Choroid plexus epithelial cell (primary cell): Measurements from ENCODE around the gene PAX9.
A peak's percentile ranks its signal among the peaks of the same experiment; 100 is the strongest.

Experiments
- DNase-seq: peaks from one replicate; pipeline ENCODE4 v3.0.0-alpha.2; 2010; ENCODE audit warnings: low read depth
- H3K4me3 ChIP-seq: 2 replicates; pipeline ENCODE4 v1.5.1; 2011; ENCODE audit warnings: low read depth, mild to moderate bottlenecking, control low read depth, low read length, moderate library complexity
- TF ChIP-seq, protein P1 (sequence below): conservative IDR thresholded peaks from 2 replicates; pipeline ENCODE4 v1.5.1; 2011; ENCODE audit warnings: low read depth, mild to moderate bottlenecking, control low read depth, inconsistent platforms, low read length, moderate library complexity

The PAX9 gene

DNA sequence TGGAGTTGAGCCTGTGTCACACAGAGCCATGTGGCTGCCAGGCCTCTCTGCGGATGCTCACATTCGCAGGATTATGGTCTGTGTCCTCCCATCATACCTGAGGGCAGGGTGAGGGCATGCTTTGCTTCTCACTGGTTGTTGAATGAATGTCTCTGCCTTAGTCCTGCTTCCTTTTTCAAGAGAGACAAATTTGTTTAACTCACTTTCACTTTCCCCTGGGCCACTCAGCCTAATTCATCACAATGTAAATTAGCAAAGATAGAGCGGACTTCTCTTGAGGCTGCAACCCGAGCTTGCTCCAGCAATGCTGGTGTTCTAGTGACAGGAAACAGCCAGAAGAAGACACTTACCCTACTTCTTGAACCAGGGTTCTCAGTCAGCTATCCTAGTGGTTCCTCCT is 35.5 kb upstream of the PAX9 start:
- no peak for DNase-seq
- no peak overlapping the region for H3K4me3 ChIP-seq
- TF ChIP-seq, protein P1, sequence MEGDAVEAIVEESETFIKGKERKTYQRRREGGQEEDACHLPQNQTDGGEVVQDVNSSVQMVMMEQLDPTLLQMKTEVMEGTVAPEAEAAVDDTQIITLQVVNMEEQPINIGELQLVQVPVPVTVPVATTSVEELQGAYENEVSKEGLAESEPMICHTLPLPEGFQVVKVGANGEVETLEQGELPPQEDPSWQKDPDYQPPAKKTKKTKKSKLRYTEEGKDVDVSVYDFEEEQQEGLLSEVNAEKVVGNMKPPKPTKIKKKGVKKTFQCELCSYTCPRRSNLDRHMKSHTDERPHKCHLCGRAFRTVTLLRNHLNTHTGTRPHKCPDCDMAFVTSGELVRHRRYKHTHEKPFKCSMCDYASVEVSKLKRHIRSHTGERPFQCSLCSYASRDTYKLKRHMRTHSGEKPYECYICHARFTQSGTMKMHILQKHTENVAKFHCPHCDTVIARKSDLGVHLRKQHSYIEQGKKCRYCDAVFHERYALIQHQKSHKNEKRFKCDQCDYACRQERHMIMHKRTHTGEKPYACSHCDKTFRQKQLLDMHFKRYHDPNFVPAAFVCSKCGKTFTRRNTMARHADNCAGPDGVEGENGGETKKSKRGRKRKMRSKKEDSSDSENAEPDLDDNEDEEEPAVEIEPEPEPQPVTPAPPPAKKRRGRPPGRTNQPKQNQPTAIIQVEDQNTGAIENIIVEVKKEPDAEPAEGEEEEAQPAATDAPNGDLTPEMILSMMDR, result no peak

DNA sequence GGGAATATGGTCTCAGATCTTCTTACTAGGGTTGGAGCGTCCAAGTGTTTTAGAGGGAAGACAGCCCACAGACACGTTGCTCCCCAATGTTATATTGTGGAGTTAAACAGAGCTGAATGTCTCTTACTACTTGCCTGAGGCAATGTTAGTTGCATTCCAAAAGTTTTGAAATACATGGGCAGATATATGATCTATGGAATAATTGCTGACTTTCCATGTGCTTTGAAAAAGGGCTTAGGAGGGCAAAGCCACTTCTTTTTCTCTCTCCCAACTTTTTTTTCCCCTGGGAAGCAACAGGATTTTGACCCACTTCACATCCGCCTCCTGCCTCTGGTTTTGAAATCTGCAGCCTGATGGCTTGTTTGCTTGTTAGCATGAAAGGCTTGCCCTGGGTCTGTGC is 33.7 kb upstream of the PAX9 start:
- DNase-seq, result no peak
- TF ChIP-seq, protein P1, result no peak
- H3K4me3 ChIP-seq, result no peak overlapping the region

DNA sequence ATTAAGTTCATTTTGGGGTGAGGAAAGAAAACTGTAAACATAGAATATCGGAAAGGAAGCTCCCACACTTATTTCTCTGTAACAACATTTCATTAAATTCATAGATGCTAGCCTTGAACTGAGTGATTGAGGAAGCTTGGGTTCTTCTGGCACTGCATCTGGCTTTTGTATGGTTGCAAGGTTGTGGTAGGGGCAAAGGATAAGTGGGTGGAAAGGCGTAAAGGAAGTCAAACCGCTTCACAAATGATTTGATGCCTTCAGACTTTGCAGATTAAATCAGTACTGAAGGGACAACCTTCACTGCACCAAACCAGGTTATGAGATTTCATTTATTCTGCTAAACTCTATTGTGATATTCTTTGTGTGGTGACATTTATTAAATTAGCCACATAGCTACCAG is 28.1 kb upstream of the PAX9 start:
- DNase-seq, result no peak
- TF ChIP-seq, protein P1, result no peak
- H3K4me3 ChIP-seq, result no peak overlapping the region

DNA sequence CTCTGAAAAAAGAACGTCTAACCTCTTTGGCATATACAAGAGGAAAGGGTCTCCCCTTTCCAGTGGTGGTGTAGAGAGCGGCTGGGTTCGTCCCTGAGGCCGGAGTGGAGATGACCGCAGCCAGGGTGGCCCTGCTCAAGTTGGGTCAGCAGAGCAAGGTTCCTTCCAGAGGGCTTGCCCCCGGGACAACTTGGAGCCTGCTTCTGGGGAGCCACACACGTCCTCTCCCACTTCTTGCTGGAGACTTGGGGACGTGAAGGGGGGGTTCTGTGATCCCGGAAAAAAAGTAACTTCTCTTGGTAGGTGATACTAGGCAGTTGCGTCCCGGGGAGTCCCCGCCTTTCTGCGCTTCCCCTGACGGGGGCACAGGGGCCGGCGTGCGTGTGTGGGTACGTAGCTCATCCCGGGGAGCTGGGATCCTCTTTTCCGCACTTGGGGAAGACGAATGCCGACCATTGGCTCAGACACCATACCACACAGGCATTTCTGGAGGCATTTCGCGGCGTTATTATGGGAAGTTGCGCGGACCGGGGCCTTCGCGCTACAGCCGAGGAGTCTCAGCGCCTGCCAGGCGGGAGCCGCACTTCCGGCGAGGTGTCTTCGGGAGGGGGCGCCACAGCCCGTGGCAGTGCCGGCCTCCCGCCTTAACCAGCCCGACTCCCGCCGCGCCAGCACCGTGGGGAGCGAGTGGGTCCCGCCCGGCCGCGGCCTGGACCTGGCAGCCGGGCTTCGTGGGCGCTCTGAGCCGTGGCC is 14.8 kb upstream of the PAX9 start:
- H3K4me3 ChIP-seq, result peak overlapping the region; percentile 49
- DNase-seq, result no peak
- TF ChIP-seq, protein P1, result peak; percentile 16

DNA sequence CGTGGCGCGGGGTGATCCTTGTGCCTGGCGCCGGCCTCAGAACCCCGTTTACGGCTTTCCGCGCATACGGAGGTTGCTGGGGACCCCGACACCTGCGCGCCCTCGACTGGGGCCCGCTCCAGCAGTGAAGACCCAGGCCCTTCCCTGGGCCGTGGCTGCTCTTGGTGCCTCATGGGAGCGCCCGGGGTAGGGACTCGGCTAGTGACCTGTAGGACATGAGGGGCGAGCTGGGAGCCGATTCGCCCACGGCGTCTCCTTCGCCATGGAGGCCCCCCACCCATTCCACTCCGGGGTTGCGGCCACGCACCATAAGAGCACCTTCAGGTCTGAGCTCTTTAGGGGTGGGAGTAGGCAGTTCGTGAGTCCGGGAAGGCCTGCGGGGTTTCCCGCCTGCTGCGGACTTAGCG is 14.2 kb upstream of the PAX9 start:
- peak overlapping the region; percentile 49 for H3K4me3 ChIP-seq
- DNase-seq, result no peak
- TF ChIP-seq, protein P1, result no peak

DNA sequence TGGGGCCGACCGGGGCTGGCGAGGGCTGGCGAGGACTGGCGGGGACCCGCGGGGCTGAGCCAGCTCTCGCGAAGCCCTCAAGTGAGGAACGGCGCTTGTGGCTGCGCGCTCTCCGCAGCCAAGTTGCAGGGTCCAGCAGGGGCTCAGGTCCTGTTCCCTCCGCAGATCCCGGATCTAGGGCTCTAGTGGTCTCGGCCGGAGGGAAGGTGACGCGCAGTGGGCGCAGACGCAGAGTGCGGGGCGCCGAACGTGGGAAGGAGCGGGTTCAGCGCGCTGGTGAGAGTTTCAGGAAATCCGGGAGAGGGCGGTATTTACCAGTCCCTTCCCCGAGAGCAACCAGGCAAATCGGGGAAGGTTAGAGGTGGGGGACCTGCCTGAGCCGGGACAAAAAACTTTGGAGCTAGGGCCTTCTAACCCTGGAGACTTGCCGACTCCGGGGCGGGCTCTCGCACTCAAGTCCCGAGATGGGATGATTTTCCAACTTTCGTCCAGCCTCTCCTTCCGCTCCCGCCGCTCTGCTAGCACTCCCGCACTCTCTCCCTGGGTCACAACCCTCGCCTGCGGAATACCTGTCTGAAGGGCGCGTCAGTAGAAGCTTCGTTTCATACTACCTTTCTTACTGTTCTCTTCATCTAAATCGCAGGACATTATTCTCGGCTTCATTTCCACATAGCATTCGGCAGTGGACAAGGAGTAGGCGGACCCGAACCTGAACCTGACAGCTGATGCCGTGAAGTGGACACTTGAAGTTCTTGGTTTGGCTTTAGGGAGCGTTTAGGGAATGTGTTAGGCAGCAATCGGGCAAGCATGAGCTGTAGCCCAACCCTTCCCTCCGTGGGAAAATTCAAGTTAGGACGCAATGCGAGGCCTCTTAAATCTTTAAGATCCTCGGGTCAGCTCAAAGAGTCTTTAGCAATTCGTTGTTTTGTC is 13.6 kb upstream of the PAX9 start:
- peak; percentile 51 for DNase-seq
- TF ChIP-seq, protein P1, result peak; percentile 73
- peak overlapping the region; percentile 49 for H3K4me3 ChIP-seq
